ENCODE results near the gene TRAPPC3.

GRCh38 chr1:36174713-36175112 is 25.4 kb upstream of the TRAPPC3 start:
- TF ChIP-seq CTCF (conservative IDR thresholded peaks at IDR 0.05; ENCODE audit: low read depth, low read length) (no peak), EZH2 (IDR thresholded peaks at IDR 0.05; ENCODE audit: borderline replicate concordance, low read depth, low read length, poor library complexity, severe bottlenecking) (no peak)
